Endothelial cell of umbilical vein (primary cell): Measurements from ENCODE around the gene COX5B. TPM values are rescaled to one million over a fixed set of nuclear protein-coding genes. Genes with fewer than 3 reads are reported as not detected.

ENCODE experiments used
- BruUV-seq: library from RNA; stranded (reverse); fragments of 400-500 nt; replicated peaks from 2 replicates; lab custom pipeline; 2021; lab: Mats Ljungman, UMichigan
- CTCF ChIA-PET: fragments of 300-600, 350-600 bp; sonication (Branson Sonifier 250); formaldehyde crosslinking; loops from one replicate; lab custom pipeline; 2021; ENCODE audit warnings: antibody characterized with exemption, inconsistent platforms; lab: Charles Lee
- POLR2A ChIA-PET: fragments of 300-600, 350-600 bp; sonication (Branson Sonifier 250); formaldehyde crosslinking; loops from one replicate; lab custom pipeline; 2021; ENCODE audit warnings: antibody characterized with exemption, inconsistent platforms; lab: Charles Lee
- DNase-seq: peaks from one replicate; pipeline ENCODE4 v3.0.0-alpha.2; 2011; ENCODE audit warnings: low read depth, low spot score
- FAIRE-seq: peaks from 2 replicates; lab custom pipeline; 2011; peaks lifted over from hg19 to GRCh38; lab: Jason Lieb, UNC
- H2AFZ ChIP-seq: 2 replicates; pipeline ENCODE4 v1.6.0; 2012; ENCODE audit warnings: low read depth, low read length, control low read depth, inconsistent platforms
- H3K27ac ChIP-seq: 2 replicates; pipeline ENCODE4 v1.5.1; 2011; ENCODE audit warnings: low read depth, mild to moderate bottlenecking, control low read depth, low read length, moderate library complexity; ENCODE audit not compliant: insufficient read depth
- H3K27me3 ChIP-seq, 2 experiments: 2 replicates each; pipeline versions ENCODE4 v1.6.0 to v1.6.1; 2011; ENCODE audit warnings: low read length in 2 of 2, mixed read lengths in 1 of 2; ENCODE audit not compliant: control insufficient read depth in 2 of 2, insufficient read depth in 2 of 2
- H3K36me3 ChIP-seq, 2 experiments: 2 replicates in 1 of 2; 3 replicates in 1 of 2; pipeline ENCODE4 v1.5.1; 2011; ENCODE audit warnings: low read length in 2 of 2, mild to moderate bottlenecking in 1 of 2, moderate library complexity in 1 of 2; ENCODE audit not compliant: control insufficient read depth in 2 of 2, insufficient read depth in 2 of 2; ENCODE audit errors: extremely low read depth in 1 of 2
- H3K4me1 ChIP-seq: 3 replicates; pipeline ENCODE4 v1.5.1; 2011; ENCODE audit warnings: mild to moderate bottlenecking, low read length; ENCODE audit not compliant: control insufficient read depth, insufficient read depth; ENCODE audit errors: extremely low read depth
- H3K4me2 ChIP-seq: 2 replicates; pipeline ENCODE4 v1.6.1; 2011; ENCODE audit warnings: low read length, control low read depth, mixed read lengths; ENCODE audit not compliant: insufficient read depth
- H3K4me3 ChIP-seq, 3 experiments: fragments of 200-600 bp in 1 of 3; sonication (generic), shearing (Covaris generic) in 1 of 3; replicated peaks in 1 of 3; 2 replicates each; pipeline ENCODE4 v1.5.1; 2011 to 2016; ENCODE audit warnings: control low read depth in 3 of 3, low read length in 3 of 3, mild to moderate bottlenecking in 2 of 3, inconsistent platforms in 1 of 3, low read depth in 1 of 3, moderate library complexity in 1 of 3; ENCODE audit not compliant: insufficient read depth in 1 of 3
- H3K79me2 ChIP-seq: 2 replicates; pipeline ENCODE4 v1.6.0; 2012; ENCODE audit warnings: low read length, inconsistent platforms; ENCODE audit not compliant: control insufficient read depth, insufficient read depth
- H3K9ac ChIP-seq: replicated peaks from 2 replicates; pipeline ENCODE3; 2011; ENCODE audit warnings: low read length, control low read depth; ENCODE audit not compliant: insufficient read depth; ENCODE audit errors: extremely low read depth
- H3K9me1 ChIP-seq: replicated peaks from 3 replicates; pipeline ENCODE4 v1.6.0; 2011; ENCODE audit warnings: mild to moderate bottlenecking, low read length; ENCODE audit not compliant: control insufficient read depth, insufficient read depth; ENCODE audit errors: extremely low read depth
- H3K9me3 ChIP-seq: replicated peaks from 2 replicates; pipeline ENCODE4 v1.5.1; 2012; ENCODE audit warnings: low read length, inconsistent platforms; ENCODE audit not compliant: control insufficient read depth, insufficient read depth
- H4K20me1 ChIP-seq: replicated peaks from 2 replicates; pipeline ENCODE3; 2011; ENCODE audit warnings: mild to moderate bottlenecking, low read length; ENCODE audit not compliant: control insufficient read depth, insufficient read depth; ENCODE audit errors: extremely low read depth
- CTCF ChIP-seq, 2 donors: IDR thresholded peaks; 1 replicate in 1 of 2; 2 replicates in 1 of 2; pipeline ENCODE4 v1.5.1; 2011; ENCODE audit warnings: low read length in 2 of 2, mild to moderate bottlenecking in 2 of 2, moderate library complexity in 2 of 2, control low read depth in 1 of 2, inconsistent platforms in 1 of 2, low read depth in 1 of 2; ENCODE audit not compliant: insufficient read depth in 1 of 2; ENCODE audit errors: extremely low read depth in 1 of 2
- EZH2 ChIP-seq: IDR thresholded peaks from 2 replicates; pipeline ENCODE4 v1.6.1; 2012; ENCODE audit warnings: borderline replicate concordance, low read depth, mild to moderate bottlenecking, moderate library complexity, low read length, inconsistent platforms; ENCODE audit not compliant: severe bottlenecking
- FOS ChIP-seq: IDR thresholded peaks from 2 replicates; pipeline ENCODE4 v1.6.1; 2011; ENCODE audit warnings: mild to moderate bottlenecking, low read length, moderate library complexity, borderline replicate concordance; ENCODE audit not compliant: insufficient read depth
- GATA2 ChIP-seq: IDR thresholded peaks from 2 replicates; pipeline ENCODE4 v1.7.0; 2011; ENCODE audit warnings: low read depth, mild to moderate bottlenecking, moderate library complexity, mixed read lengths, low read length; ENCODE audit not compliant: insufficient read length, insufficient read depth
- JUN ChIP-seq: IDR thresholded peaks from 2 replicates; pipeline ENCODE4 v1.6.1; 2011; ENCODE audit warnings: borderline replicate concordance, low read depth; ENCODE audit not compliant: insufficient read length, insufficient read depth
- MYC ChIP-seq: IDR thresholded peaks from one replicate; pipeline ENCODE4 v1.6.1; 2011; ENCODE audit warnings: mild to moderate bottlenecking, low read depth, low read length
- POLR2A ChIP-seq: IDR thresholded peaks from 2 replicates; pipeline ENCODE4 v1.6.1; 2012; ENCODE audit warnings: low read depth, mild to moderate bottlenecking, control low read depth, low read length
- POLR2AphosphoS5 ChIP-seq: IDR thresholded peaks from 2 replicates; pipeline ENCODE4 v1.6.1; 2012; ENCODE audit warnings: low read depth, mild to moderate bottlenecking, control low read depth, low read length, moderate library complexity; ENCODE audit not compliant: insufficient read depth
- dilution Hi-C: fragments of 300-500 bp; cut with MboI; formaldehyde crosslinking; loops from one replicate; pipeline ENCODE4 v1.15.0; 2019; ENCODE audit warnings: low sequenced_read_pairs; ENCODE audit not compliant: extremely low pct_ligation_motif_present
- intact Hi-C: fragments of 100-400 bp; cut with micrococcal nuclease; formaldehyde crosslinking; loops from one replicate; pipeline ENCODE4 v1.10.0; 2022
- polyA plus RNA-seq, 4 experiments: library from polyadenylated mRNA; depleted of rRNA in 3 of 4; stranded (reverse) in 3 of 4; unstranded in 1 of 4; fragments of >200 nt; gene quantifications; 2 replicates each; pipeline versions ENCODE4 v1.2.1 to v1.2.3, GENCODE V29; 2011 to 2012; ENCODE audit warnings: missing spikeins in 1 of 4
- total RNA-seq: library from RNA; stranded (reverse); gene quantifications from 2 replicates; pipeline ENCODE4 v1.2.3, GENCODE V29; 2021
- TF ChIP-seq, protein P1 (sequence below): IDR thresholded peaks from 2 replicates; pipeline ENCODE4 v1.6.1; 2011; ENCODE audit not compliant: insufficient read depth, insufficient read length

Gene COX5B
- total and polyA plus RNA-seq, 2 donors (not counting 3 experiments of a cell fraction or from before 2014, with no cell fraction given), result 167 to 329 TPM

- no peak for DNase-seq
- Histone ChIP-seq H3K9ac (no peak overlapping the region), H3K4me3 (no peak overlapping the region), H3K9me3 (no peaks in the 10 kb centered on the region), H4K20me1 (no peaks in the 10 kb centered on the region), H3K4me1 (no peaks in the 10 kb centered on the region), H3K27me3 (peaks cover 2 to 3% of the 10 kb centered on the region in 2 experiments), H3K27ac (no peak overlapping the region), H2AFZ (no peak overlapping the region), H3K36me3 (no peaks in the 10 kb centered on the region), H3K9me1 (no peaks in the 10 kb centered on the region), H3K79me2 (no peaks in the 10 kb centered on the region), H3K4me2 (no peak overlapping the region)
- no TSS peak for BruUV-seq
- CTCF ChIA-PET, result no interaction called here
- intact Hi-C loops, result loop anchor here (10.0 kb wide), 1 partner anchor 49 kb away; the partner anchor contains the start of gene COX5B
- dilution Hi-C loops, result no loop called here
- POLR2A ChIA-PET, result no interaction called here
- TF ChIP-seq JUN (no peak), POLR2A (no peak), FOS (no peak), MYC (no peak), CTCF (IDR thresholded peaks at IDR 0.05; ENCODE audit: extremely low read depth in 1 of 2, insufficient read depth in 1 of 2, low read depth in 1 of 2, low read length in 2 of 2) (no peak), GATA2 (no peak), EZH2 (no peak), POLR2AphosphoS5 (no peak)
- TF ChIP-seq, protein P1, sequence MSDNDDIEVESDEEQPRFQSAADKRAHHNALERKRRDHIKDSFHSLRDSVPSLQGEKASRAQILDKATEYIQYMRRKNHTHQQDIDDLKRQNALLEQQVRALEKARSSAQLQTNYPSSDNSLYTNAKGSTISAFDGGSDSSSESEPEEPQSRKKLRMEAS, result no peak
- FAIRE-seq, result no peak
These were observed 47.6 kb downstream of the COX5B start for GRCh38 chr2:97693476-97693875.
